ENCODE measurements around the gene TEX2.

Gene TEX2

DNA sequence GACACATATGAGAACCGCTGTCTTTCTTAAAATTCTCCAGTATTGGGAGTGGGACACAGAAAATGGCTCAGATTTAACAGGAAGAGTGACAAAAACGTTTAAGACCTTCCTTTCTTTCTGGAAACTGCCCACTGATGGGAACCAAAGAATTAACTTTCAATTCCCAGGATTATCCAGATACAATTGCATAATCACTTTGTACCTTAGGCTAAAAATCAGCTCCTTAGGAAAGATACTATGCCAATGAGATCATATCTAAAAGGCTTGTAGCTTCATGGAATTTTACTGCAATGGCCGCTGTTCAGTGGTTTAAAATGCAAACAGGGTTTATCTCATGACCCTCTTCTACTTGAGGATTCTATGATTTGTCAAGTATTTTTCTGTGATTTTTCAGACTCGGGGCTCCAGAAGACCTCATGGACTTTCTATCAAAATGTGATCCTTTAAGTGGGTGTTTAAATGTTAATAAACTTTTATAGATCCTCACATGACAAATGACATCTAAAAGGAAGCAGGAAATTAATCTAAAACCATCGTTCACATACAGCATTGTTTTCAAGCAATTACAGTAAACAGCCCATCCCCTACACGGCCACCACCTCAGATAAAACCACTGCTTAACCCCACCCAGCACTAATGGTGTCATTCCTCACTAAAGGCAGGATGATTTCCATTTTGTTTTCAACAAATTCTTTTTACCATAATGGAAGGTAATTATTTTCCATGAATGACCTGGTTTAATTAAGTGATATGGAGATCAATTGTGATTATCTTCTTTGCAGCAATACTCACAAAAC is 101.5 kb downstream of the TEX2 start:
- DNase-seq (ENCODE audit: low read depth in 1 of 2, low spot score in 1 of 2), result no peak

DNA sequence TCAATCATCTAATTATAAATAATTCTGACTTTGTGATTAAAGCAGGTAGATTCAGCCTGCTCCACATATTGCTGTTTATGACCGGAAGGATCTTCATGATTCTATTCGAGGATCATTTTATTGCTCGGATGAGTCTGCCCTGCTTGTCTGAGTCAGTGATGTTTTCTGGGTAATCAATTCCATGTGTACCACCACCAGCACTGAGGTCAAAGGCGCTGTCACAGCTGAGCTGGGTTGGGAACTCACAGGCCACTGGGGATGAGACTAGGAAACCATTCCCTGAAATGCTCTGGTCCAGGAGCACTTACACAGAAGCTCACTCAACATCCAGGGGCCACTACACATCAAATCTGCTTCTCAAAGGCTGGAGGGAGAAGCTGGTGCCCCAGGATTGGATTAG is 102.7 kb downstream of the TEX2 start:
- no peak for DNase-seq (ENCODE audit: low read depth in 1 of 2, low spot score in 1 of 2)

DNA sequence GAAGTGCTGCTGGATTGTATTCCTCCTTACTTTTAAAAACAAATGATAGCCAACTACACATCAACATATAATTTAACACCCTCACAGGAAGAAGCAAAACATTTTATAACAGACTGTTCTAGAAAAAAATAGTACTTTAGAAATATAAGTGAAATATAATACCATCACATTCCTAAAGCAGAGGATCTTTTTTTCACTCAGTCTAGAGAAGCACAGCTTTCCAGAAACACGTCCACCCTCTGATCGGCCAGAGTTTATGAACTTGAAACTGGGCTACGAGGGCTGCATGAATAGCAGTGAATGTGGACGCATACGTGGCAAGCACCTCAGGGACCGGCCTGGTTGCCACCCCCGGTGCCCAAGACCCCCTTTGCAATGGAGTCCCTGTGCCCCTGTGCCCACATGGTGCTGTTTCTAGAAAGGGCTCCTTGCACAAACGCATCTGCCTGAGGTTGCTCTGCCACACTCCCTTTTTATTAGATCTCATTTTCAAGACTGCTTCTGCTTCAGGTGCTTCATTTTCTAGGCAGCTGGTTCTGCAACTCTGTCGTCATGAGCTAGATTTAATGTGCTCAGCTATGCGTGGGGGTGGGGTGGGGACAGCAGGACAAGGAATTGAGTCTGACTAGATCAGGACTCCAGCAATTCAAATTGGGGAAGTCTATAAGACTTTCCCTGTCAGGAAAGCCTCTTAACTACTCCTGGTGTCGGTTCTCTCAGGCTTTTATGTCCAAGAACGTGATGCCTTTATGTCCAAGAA is 104.0 kb downstream of the TEX2 start:
- DNase-seq (ENCODE audit: low read depth in 1 of 2, low spot score in 1 of 2), result no peak

DNA sequence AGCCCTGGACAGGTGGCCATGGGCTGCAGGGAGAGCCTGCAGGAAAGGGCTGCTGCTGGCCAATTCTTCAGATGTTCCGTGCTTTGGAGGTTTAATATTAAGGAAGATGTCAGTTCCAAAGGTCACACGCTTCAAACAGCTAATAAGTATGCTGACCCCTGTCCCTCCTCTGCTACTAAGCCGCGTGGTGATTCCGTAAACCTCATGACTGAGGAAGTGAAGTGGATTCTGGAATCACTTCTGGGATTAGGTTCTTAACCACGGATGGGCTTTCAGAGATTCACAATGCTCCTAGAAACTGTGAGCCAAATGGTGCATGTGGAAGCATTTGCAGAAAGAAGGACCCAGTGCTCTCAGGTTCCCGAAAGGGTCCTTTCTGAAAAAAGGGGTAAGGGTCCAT is 104.7 kb downstream of the TEX2 start:
- DNase-seq (ENCODE audit: low read depth in 1 of 2, low spot score in 1 of 2), result no peak

DNA sequence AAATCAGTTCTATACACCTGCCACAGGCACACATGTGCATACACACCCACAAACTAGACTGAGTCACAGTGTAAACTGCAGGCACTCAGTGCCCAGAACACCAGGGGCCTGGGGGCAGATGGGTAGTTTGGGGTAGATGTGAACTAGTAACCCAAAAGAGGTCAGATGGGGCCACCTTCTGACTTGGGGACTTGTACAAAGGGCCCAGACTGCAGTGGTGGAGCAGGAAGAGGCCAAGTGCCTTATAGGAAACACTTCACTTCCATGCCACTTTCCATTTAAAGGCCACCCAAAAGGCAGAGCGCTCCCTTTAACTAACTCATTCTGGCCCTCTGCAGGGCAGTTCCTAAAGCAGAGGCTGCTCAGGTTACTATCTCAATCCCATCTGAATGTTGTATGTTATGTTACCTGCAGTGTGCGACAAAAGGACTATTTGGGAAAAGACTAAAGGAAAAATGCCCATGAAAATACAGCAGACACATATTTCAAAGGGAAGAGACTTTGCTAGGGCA is 105.3 kb downstream of the TEX2 start:
- no peak for DNase-seq (ENCODE audit: low read depth in 1 of 2, low spot score in 1 of 2)

DNA sequence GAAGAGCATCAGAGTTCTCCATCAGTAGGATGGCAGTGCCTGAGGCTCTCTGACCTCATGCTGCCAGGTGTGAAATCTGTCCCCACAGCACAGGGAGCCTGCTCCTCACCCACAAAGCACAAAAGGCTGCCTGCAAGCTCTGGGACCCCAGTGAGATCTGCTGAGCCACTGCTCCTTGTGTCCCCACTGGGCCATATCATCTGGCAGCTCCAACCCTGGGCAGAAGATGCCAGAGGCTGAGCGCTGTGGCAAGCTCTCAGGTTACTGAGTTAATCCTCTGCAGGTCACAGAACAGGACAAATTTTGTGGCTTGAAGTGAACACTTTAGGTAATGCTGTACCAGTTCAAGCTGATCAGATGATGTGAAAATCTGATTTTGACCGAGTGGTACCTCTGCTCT is 106.4 kb downstream of the TEX2 start:
- DNase-seq (ENCODE audit: low read depth in 1 of 2, low spot score in 1 of 2), result no peak

DNA sequence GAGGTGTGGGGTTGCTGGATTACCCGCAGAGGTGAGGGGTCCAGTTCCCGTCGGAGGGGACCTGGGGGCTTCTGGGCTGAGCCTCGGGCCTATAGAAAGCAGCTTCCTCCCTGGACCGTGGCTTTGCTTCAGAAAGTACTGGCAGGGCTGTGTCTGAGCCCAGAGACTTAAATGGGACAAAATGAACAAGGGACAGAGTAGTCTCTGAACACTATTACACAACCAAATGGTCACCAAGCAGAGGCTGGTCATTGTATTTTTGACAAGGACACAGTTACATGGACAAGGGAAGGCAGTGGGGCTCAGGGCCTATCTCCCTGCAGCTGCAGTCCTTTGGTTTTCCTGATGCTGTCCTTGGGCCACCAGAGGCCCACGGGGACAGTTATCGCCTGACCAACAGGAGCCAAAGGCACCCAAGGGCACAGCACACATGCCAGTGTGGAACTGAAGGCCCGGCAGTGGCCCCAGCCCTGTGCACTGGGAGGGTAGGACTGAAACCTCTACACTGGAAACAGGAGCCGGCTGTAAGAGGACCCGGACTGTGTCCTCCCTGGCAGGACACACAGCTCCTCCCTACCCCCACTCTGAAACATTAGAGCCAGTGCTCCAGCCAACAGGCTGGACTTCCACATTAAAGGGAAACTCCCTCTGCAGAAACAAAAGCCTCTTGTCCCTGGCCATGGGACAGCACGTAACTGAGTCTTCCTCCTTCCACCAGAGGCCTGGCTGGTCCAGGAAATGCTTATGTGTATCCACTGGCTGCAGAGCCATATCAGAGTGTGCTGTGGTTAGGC is 107.1 kb downstream of the TEX2 start:
- DNase-seq (ENCODE audit: low read depth in 1 of 2, low spot score in 1 of 2), result no peak

DNA sequence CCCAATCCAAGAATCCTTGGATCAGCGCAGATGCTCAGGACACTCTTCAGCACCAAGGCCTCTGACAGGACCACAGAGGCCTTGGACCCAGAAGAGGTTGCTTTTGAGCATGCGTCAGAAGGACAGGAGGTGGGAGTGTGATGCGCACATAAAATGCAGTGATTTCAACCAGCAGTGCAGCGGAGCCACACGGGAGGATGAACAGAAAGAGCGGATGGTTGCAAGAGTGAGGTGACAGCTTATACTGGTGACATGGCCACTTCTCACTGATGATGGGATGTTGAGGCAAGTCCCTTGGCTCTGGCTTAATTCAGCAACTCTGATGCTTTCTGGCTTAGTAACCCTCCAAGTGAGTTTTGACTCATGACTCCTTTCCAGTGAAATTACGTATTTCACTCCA is 107.9 kb downstream of the TEX2 start:
- DNase-seq (ENCODE audit: low read depth in 1 of 2, low spot score in 1 of 2), result no peak

DNA sequence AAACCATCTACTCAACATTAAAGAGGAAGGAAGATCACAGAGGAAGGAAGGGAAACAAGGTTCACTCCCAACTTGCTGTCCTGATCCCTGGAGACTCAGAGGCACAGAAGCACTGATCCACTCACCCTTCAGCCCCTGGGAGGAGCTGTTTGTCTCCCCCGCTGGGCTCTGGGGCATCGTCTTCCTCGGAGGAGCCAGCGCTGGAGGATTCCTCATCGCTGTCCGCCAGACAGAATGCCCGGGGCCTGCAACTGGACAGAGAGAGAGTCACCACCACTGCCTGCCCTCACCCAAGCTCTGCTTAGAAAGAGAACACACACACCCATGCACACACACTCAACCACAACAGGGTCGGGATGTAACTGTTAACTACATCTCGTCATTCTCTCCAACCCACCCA is 108.3 kb downstream of the TEX2 start:
- DNase-seq (ENCODE audit: low read depth in 1 of 2, low spot score in 1 of 2), result no peak

DNA sequence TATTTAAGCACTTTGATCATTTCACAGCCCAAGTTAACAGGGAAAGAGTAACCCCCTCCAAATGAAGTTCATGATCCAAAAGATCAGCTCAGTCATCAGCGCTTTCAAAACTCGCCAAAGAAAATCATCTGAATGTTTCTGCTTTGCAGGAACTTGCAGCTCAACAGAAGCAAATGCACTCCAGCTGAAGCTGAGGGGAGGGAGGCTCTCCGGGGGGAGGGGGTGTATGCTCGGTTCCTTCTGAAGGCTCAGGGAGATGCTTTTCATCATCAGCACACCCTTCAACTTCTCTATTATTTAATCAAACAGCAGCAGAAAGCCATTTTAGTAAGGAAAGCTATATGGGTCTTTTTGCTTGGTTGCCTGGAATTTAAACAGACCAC is 108.8 kb downstream of the TEX2 start:
- no peak for DNase-seq (ENCODE audit: low read depth in 1 of 2, low spot score in 1 of 2)

DNA sequence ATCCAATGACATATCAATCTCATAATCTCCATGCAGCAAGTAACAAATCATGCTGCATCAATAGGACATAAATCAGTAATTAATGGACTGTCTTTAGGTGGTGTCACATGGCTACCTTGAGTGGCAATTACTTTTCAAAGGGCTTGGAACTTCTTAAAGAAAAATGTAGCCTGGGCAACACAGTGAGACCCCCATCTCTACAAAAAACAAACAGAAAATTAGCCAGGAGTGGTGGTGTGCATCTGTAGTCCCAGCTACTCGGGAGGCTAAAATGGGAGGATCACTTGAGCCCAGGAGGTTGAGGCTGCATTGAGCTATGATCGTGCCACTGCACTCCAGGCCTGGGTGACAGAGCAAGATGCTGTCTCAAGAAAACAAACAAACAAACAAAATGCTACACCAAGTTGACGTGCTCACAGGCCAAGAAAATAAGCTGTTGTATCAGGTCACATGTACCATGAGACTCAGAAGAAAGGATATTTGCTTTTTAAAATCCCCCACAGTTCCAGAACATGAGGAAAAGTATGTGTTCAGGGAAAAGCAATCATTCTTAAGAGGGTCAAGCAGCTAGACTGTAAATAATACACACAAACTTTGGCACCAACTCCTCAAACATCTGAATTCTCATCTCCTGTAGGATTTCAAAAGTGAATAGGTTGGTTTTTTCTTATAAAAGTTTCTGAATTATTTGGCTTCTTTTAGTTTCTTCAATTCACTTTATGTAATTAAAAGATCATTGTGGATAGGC is 109.3 kb downstream of the TEX2 start:
- DNase-seq (ENCODE audit: low read depth in 1 of 2, low spot score in 1 of 2), result no peak

DNA sequence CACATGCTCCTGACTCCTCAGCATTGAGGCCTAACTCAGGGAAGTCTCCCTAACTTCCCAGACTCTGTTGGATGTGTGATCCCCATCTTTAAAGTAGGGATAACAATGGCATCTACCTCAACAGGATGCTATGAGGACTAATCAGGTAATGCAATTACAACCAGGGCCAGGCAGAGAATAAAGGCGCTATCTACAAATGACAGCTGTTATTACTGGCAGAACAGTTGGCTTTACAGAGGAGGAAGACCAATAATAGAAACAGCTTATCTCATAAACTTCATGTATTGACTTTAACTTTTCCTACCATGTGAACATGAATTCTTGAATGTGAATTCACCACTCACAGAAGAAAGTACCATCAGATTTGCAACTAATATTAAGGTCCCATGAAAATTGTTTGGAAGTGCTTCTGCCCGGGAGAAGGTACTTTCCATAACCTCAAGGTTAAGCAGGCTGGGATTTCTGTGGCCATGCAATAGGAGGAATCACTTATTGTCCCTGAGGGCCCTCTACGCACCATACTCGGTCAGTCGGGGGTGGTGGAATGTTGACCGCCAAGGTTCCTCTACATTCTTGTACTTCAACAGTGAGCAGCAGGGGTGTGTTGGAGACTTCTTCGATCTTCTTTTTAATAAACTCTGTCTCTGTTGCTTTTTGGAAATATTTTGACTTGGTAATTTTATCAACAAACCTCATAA is 110.5 kb downstream of the TEX2 start:
- DNase-seq (ENCODE audit: low read depth in 1 of 2, low spot score in 1 of 2), result no peak

DNA sequence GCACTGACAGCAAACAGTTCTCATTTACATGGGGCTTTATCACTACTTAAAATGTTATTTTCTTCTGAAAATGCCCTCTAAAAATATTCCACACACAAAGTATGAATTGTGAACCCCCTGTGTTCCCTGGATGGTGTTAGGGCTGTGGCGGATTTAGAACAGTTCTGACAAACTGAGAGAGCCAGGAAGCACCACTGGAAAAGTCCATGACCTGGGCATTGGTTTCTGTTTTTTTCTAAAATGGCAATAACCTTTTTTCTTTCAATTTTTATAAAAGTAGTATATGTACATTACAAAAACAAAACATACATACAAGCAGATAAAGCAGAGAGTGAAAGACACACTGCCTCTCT is 112.1 kb downstream of the TEX2 start:
- no peak for DNase-seq (ENCODE audit: low read depth in 1 of 2, low spot score in 1 of 2)

DNA sequence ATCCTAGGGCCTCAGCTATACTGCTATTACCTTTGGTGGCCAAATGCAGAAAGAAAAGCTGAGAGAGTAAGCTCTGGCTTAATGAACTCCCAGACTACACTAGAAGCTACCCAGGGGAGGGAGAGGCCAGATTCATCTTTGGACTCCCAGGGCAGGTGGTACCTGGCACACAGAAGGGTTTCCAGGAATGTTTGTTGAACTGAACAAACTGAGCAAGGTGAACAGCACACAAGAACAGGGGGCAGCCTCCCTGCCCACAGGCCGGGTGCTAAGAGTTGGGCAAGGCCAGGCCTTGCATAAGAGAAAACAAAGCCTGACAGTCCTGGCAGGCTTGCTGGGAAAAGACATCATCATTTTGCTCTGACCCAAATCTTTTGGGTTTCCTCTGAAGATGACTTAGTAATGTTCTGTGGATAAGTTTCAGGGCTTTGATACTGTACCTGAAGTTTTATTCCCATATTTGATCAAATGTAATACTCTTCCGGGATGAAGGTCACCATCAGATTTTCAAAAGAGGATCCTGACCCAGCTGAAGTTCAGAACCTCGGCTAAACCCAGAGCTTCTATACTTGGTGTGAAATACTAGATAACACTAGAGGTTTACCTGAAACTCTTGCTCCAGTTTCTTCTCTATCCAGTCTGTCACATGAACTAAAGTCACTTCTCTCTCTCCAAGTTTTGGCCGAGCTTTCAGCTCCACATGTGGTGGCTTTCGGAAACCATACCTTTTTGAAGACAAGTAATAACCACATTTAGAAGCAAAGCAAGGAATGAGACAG is 112.6 kb downstream of the TEX2 start:
- DNase-seq (ENCODE audit: low read depth in 1 of 2, low spot score in 1 of 2), result no peak

DNA sequence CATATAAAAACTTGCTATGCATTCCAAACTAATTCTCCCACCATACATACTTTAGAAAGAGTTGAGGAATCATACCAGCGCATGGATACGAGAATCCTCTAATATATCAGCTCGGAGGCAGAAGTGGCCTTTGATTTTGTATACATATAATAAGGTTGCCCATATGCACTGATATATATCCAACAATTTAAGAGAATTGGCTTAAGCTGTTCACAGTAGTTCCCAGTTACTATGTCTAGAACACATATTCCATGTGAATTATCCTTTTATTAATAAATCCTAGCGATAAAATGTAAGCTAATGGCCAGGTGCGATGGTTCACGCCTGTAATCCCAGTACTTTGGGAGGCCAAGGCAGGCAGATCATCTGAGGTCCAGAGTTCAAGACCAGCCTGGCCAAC is 113.9 kb downstream of the TEX2 start:
- DNase-seq (ENCODE audit: low read depth in 1 of 2, low spot score in 1 of 2), result no peak

DNA sequence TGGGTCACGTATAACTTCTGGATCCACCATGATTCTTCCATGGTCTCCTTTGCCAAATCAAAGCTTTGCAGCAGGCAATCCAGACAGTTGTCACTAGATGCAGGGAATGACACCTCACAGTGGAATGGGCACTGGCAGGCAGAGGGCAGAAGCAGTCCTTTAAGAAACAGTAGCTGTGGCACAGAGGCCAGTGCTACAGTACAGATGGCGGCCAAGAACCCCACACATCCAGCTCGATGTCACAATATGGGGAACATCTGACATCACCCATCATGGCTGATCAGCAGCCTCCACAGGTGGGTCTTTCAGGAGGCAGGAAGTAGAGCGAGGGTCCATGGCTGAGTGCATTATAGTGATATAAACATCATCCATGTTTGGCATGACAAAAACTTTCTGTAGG is 114.4 kb downstream of the TEX2 start:
- DNase-seq (ENCODE audit: low read depth in 1 of 2, low spot score in 1 of 2), result no peak

DNA sequence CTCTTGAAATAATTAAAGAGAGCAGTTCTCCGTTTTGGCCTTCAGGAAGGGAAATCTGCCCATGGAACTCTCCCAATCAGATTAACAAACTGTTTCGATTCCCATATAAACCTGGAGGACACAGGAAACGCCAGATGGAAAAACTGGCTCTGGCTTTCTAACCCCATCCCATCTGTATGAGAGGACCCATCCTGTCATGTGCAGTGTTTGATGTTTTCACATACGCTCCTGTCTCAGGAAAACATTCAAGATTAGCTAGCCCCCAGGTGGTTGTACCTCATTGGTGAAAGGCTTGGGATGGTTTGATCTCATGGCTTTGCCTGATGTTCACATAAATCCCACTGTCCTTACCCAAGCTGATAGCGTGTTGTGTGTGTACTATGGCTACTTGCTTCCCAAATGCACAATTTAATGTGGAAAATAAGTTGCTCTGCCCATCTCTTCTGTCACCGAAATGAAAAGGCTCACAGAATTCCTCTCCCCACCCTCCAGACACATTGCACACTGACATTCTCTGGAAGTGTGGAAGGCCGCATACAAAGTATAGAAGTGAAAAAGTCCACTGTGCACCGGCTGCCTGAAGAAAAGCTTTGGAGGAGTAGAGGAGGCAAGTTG is 114.9 kb downstream of the TEX2 start:
- no peak for DNase-seq (ENCODE audit: low read depth in 1 of 2, low spot score in 1 of 2)

DNA sequence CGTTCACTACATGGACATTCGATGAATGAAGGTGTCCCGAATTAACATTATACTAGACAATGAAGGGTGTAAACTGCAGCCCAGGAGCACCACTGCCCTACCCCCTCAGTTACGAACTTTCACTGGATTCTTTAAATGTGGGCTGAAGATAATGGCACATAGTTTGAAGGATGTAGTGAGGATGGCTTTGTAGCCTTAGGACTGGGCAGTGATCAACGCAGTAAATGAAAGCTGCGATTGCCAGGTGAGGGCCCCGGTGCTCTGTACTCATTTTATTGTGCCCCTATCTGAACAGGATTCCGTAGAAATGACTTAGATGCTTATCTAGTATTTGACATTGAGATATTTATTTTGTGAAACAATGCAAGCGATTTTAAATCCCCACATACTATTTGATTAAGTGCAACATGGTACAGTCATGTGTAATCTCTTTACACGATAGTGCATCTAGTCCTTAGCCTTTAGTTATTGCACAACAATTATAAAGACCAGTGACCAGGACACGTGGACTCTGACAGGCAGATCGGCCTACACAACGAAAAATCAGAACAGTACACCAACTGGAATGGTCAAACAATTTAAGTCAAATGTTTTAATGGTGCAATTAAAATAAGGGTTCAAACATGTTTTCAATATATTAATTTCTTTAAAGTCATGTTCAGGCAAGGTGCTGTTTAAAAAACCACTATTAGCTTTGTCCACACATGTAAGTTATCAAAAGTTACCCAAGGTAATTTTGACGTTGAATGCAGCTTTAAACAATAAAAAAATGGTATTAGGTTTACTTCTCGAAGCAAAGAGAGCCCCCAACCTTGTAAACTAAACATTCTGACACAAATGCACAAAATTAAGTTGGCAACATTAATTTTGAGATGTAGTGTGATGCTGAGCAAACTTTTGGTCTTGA is 115.7 kb downstream of the TEX2 start:
- DNase-seq (ENCODE audit: low read depth in 1 of 2, low spot score in 1 of 2), result no peak
